CD8-positive, alpha-beta memory T cell (primary cell): ENCODE data around the gene CACNA1D. TPM values are rescaled to one million over a fixed set of nuclear protein-coding genes. Genes with fewer than 3 reads are reported as not detected.
A peak's percentile ranks its signal among the peaks of the same experiment; 100 is the strongest.

Source experiments
- CTCF ChIA-PET: fragments of 350-600 bp; sonication (Branson Sonifier 250); formaldehyde crosslinking; loops from one replicate; lab custom pipeline; 2021; ENCODE audit warnings: antibody characterized with exemption; lab: Charles Lee
- POLR2A ChIA-PET: fragments of 350-600 bp; sonication (Branson Sonifier 250); formaldehyde crosslinking; loops from one replicate; lab custom pipeline; 2021; ENCODE audit warnings: antibody characterized with exemption; lab: Charles Lee
- DNase-seq, 5 donors: peaks; one replicate each; pipeline versions ENCODE4 v3.0.0 to v3.0.0-alpha.2; 2020 to 2022; ENCODE audit warnings: mixed read lengths in 1 of 5
- H3K27ac ChIP-seq: one replicate; pipeline ENCODE4 v1.7.0; 2013; ENCODE audit warnings: low read depth, mild to moderate bottlenecking, low read length, moderate library complexity
- H3K27me3 ChIP-seq: 2 replicates; pipeline ENCODE4 v1.7.0; 2013; ENCODE audit warnings: low read length, mild to moderate bottlenecking; ENCODE audit not compliant: insufficient read depth, poor library complexity, severe bottlenecking
- H3K36me3 ChIP-seq: 2 replicates; pipeline ENCODE4 v1.7.0; 2013; ENCODE audit warnings: mild to moderate bottlenecking, low read length, moderate library complexity; ENCODE audit not compliant: insufficient read depth
- H3K4me1 ChIP-seq: 2 replicates; pipeline ENCODE4 v1.7.0; 2013; ENCODE audit warnings: mild to moderate bottlenecking, low read length, moderate library complexity; ENCODE audit not compliant: insufficient read depth
- H3K4me3 ChIP-seq: 2 replicates; pipeline ENCODE4 v1.7.0; 2013; ENCODE audit warnings: mild to moderate bottlenecking, low read length
- H3K9me3 ChIP-seq: 2 replicates; pipeline ENCODE4 v1.7.0; 2013; ENCODE audit warnings: mild to moderate bottlenecking, low read length
- H3K27ac Mint-ChIP-seq, 8 donors: one replicate each; pipeline ENCODE4 v1.8.0; 2020 to 2021; ENCODE audit warnings: mixed read lengths in 8 of 8, mild to moderate bottlenecking in 6 of 8, inconsistent platforms in 3 of 8, moderate library complexity in 3 of 8
- H3K27me3 Mint-ChIP-seq, 2 donors: one replicate each; pipeline ENCODE4 v1.8.0; 2020 to 2021; ENCODE audit warnings: mixed read lengths in 2 of 2, mild to moderate bottlenecking in 1 of 2, moderate library complexity in 1 of 2
- H3K36me3 Mint-ChIP-seq, 3 donors: one replicate each; pipeline ENCODE4 v1.8.0; 2020 to 2021; ENCODE audit warnings: mixed read lengths in 3 of 3, inconsistent platforms in 1 of 3, mild to moderate bottlenecking in 1 of 3
- H3K4me1 Mint-ChIP-seq, 3 donors: one replicate each; pipeline ENCODE4 v1.8.0; 2020 to 2021; ENCODE audit warnings: mixed read lengths in 3 of 3, inconsistent platforms in 1 of 3, mild to moderate bottlenecking in 1 of 3
- H3K4me3 Mint-ChIP-seq, 7 donors: one replicate each; pipeline ENCODE4 v1.8.0; 2020 to 2021; ENCODE audit warnings: mixed read lengths in 7 of 7, mild to moderate bottlenecking in 6 of 7, moderate library complexity in 4 of 7, inconsistent platforms in 2 of 7
- H3K9me3 Mint-ChIP-seq, 5 donors: one replicate each; pipeline ENCODE4 v1.8.0; 2020 to 2022; ENCODE audit warnings: mixed read lengths in 5 of 5, mild to moderate bottlenecking in 3 of 5, moderate library complexity in 2 of 5, inconsistent platforms in 1 of 5
- polyA plus RNA-seq: library from polyadenylated mRNA; unstranded; fragments of 300-500 nt; fragmentation: Illumina TruSeq; gene quantifications from one replicate; pipeline ENCODE4 v1.2.3, GENCODE V29; 2021
- total RNA-seq, 2 experiments: library from RNA; stranded (reverse); gene quantifications; one replicate each; pipeline ENCODE4 v1.2.3, GENCODE V29; 2021

The CACNA1D gene
- total and polyA plus RNA-seq, 3 experiments from 2014 or later, result 0.02 to 0.78 (median 0.26) TPM

DNA sequence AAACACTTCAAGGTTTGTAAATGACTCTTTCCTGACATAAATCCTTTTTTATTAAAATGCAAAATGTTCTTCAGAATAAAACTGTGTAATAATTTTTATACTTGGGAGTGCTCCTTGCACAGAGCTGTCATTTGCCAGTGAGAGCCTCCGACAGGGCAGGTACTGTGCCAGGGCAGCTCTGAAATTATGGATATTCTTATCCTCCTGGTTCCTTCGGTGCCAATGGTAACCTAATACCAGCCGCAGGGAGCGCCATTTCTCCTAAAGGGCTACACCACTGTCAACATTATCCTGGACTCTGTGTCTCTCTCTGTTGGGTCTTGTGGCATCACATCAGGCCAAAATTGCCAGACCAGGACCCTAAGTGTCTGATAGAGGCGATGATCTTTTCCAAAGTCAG lies 318.8 kb downstream of the CACNA1D start:
- peaks cover 0 to 11% of the 10 kb centered on the region in 2 donors for H3K27me3 Mint-ChIP-seq

DNA sequence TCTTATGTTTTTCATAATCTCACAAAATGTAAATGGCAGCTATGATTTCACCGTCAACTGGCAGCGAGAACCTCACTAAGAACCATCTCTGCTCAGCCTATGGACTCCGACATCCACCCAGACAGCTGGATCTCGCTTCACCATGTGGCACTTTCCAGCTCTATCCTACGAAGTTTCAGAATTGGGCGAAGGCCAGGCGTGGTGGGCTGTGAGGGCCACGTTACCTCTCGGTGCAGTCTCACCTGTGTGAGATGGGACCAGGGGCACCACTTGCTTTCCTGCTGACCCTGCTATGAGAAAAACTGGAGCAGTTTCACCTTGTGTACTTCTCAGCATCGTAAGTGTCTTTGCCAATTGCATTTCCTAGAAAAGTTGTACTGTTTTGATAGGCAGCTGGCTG lies 319.5 kb downstream of the CACNA1D start:
- POLR2A ChIA-PET, result no interaction called here
- no peak overlapping the region for H3K27ac ChIP-seq

More for the DNA sequence above, 318.8 kb downstream of the CACNA1D start:
- Histone ChIP-seq H3K4me1 (no peaks in the 10 kb centered on the region), H3K36me3 (no peaks in the 10 kb centered on the region), H3K27me3 (no peaks in the 10 kb centered on the region), H3K27ac (no peak overlapping the region), H3K9me3 (no peaks in the 10 kb centered on the region), H3K4me3 (no peak overlapping the region)
- no peak overlapping the region for H3K4me3 Mint-ChIP-seq
- no peak for DNase-seq
- H3K36me3 Mint-ChIP-seq, result no peaks in the 10 kb centered on the region
- peaks cover 0 to 2% (median 0%) of the 10 kb centered on the region in 3 donors for H3K4me1 Mint-ChIP-seq
- no peaks in the 10 kb centered on the region for H3K9me3 Mint-ChIP-seq
- ChIA-PET POLR2A (no interaction called here), CTCF (no interaction called here)
- no peak overlapping the region for H3K27ac Mint-ChIP-seq

DNA sequence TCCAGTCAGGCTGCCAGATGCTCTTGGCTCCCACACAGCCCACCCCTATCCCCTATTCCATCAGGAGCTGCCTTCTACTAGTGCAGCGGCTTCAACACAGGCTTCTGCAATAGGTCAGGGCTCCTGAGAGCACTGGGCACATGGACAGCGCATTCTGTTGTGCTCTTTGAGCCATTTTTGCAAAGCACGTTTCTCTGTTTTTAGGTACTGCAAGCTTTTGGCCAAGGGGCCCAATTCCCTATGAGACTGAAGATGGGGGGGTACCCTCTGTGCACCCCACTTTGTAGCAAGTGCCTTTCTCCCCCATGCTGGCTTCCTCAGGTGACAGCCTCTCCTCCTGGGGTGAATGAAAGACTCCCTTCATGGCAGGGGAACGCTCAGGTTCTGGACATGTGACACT lies 320.7 kb downstream of the CACNA1D start:
- DNase-seq, result no peak
- no peaks in the 10 kb centered on the region for H3K9me3 ChIP-seq
- H3K27me3 Mint-ChIP-seq, result peaks cover 0 to 7% of the 10 kb centered on the region in 2 donors
- no peak overlapping the region for H3K4me3 Mint-ChIP-seq
- POLR2A ChIA-PET, result no interaction called here
- CTCF ChIA-PET, result no interaction called here
- H3K36me3 ChIP-seq, result no peaks in the 10 kb centered on the region
- H3K4me1 ChIP-seq, result no peaks in the 10 kb centered on the region
- H3K36me3 Mint-ChIP-seq, result no peaks in the 10 kb centered on the region
- no peaks in the 10 kb centered on the region for H3K27me3 ChIP-seq
- H3K9me3 Mint-ChIP-seq, result no peaks in the 10 kb centered on the region
- no peak overlapping the region for H3K4me3 ChIP-seq
- H3K4me1 Mint-ChIP-seq, result peaks cover 0 to 2% (median 0%) of the 10 kb centered on the region in 3 donors
- H3K27ac ChIP-seq, result no peak overlapping the region
- no peak overlapping the region for H3K27ac Mint-ChIP-seq

More for the DNA sequence above, 319.5 kb downstream of the CACNA1D start:
- Mint-ChIP-seq H3K36me3 (no peaks in the 10 kb centered on the region), H3K27ac (peak overlapping the region in 1 of 8 donors; percentile 17), H3K4me3 (no peak overlapping the region), H3K4me1 (peaks cover 0 to 2% (median 0%) of the 10 kb centered on the region in 3 donors), H3K27me3 (peaks cover 0 to 7% of the 10 kb centered on the region in 2 donors), H3K9me3 (no peaks in the 10 kb centered on the region)
- Histone ChIP-seq H3K36me3 (no peaks in the 10 kb centered on the region), H3K9me3 (no peaks in the 10 kb centered on the region), H3K4me3 (no peak overlapping the region), H3K27me3 (no peaks in the 10 kb centered on the region), H3K4me1 (no peaks in the 10 kb centered on the region)
- no peak for DNase-seq
- CTCF ChIA-PET, result no interaction called here

DNA sequence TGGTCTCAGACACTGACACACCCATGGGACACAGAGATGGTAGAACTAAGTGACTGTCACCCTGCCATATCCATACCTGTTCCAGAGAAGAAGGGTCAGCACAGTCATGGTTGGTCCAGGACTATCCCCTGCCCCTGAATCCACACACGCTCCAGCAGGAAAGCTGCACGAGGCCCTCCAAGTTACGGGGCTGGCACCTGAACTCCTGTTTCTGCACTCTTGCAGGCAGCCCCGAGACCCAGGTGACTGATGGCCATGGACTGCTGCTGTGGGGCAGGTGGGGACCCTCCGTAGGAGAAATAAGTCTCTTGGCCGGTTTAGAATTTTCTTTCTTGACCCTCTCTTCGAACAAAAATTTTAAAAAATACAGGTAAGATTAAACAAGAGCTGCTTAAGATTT lies 321.2 kb downstream of the CACNA1D start:
- DNase-seq, result no peak
- ChIA-PET CTCF (no interaction called here), POLR2A (no interaction called here)
- no peaks in the 10 kb centered on the region for H3K4me1 ChIP-seq
- no peak overlapping the region for H3K4me3 ChIP-seq
- H3K9me3 Mint-ChIP-seq, result no peaks in the 10 kb centered on the region
- H3K27me3 Mint-ChIP-seq, result peaks cover 0 to 7% of the 10 kb centered on the region in 2 donors
- H3K27ac Mint-ChIP-seq, result no peak overlapping the region
- no peak overlapping the region for H3K27ac ChIP-seq
- no peaks in the 10 kb centered on the region for H3K36me3 ChIP-seq
- peaks cover 0 to 2% (median 0%) of the 10 kb centered on the region in 3 donors for H3K4me1 Mint-ChIP-seq
- H3K36me3 Mint-ChIP-seq, result no peaks in the 10 kb centered on the region
- H3K9me3 ChIP-seq, result no peaks in the 10 kb centered on the region
- H3K27me3 ChIP-seq, result no peaks in the 10 kb centered on the region
- H3K4me3 Mint-ChIP-seq, result no peak overlapping the region

DNA sequence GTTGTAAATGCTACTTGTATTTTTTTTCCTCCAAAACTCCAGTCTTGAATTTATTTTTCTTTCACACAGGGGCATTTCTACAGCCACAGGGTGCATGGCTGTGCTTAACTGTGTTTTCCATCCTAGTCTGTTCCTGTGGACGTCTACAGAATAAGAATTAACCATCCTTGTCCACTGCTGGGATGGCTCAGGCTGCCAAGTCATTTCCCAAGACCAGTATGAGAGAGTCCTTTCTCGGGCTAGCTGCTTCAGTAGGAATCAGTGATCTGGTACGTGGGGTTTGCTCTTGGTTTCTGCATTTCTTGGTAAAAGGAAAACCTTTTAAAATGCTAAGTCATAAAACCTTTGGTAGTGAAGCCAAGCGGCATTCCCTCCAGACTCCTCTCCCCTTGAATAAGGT lies 322.0 kb downstream of the CACNA1D start:
- H3K36me3 Mint-ChIP-seq, result no peaks in the 10 kb centered on the region
- ChIA-PET POLR2A (no interaction called here), CTCF (no interaction called here)
- H3K27me3 ChIP-seq, result no peaks in the 10 kb centered on the region
- H3K4me3 ChIP-seq, result no peak overlapping the region
- H3K27me3 Mint-ChIP-seq, result peaks cover 1 to 7% of the 10 kb centered on the region in 2 donors
- no peaks in the 10 kb centered on the region for H3K36me3 ChIP-seq
- H3K9me3 ChIP-seq, result no peaks in the 10 kb centered on the region
- no peaks in the 10 kb centered on the region for H3K4me1 ChIP-seq
- H3K4me3 Mint-ChIP-seq, result no peak overlapping the region
- no peak overlapping the region for H3K27ac Mint-ChIP-seq
- H3K9me3 Mint-ChIP-seq, result no peaks in the 10 kb centered on the region
- no peak overlapping the region for H3K27ac ChIP-seq
- no peak for DNase-seq
- H3K4me1 Mint-ChIP-seq, result peaks cover 0 to 2% (median 0%) of the 10 kb centered on the region in 3 donors

DNA sequence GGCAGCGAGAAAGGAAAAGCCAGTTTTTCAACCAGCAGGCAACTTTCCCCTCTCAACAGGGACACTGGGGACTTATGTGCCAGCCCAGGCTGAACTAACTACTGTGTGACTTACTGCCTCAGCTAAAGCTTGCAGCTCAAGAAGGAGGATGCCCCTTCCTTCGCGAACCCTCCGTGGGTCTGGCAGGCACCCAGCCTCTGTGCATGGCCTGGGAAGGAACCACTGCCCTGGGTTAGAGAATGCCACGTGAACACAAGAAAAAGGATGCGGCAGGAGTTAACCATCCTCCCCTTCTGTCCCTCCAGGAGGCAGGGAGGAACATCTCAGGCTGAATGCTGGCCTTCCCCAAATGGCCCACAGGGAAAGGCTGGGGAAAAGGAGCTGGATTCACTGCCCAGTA lies 322.8 kb downstream of the CACNA1D start:
- CTCF ChIA-PET, result no interaction called here
- POLR2A ChIA-PET, result no interaction called here

DNA sequence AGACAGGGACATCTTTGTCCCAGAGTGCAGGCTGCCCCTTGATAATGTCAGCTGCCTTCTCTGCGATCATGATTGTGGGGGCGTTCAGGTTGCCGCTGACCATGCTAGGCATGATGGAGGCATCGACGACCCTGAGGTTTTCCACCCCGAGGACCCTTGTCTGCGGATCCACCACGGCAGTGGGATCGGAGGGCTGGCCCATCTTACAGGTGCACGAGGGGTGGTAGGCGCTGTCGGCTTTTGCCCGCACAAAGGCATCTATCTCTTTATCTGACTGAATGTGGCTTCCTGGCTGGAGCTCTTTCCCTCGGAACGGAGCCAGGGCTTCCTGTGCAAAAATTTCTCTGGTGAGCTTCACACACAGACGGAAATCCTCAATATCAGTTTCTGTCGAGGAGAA lies 323.4 kb downstream of the CACNA1D start:
- CTCF ChIA-PET, result no interaction called here
- DNase-seq, result no peak
- Histone ChIP-seq H3K27me3 (no peaks in the 10 kb centered on the region), H3K9me3 (no peaks in the 10 kb centered on the region), H3K4me3 (no peak overlapping the region), H3K4me1 (no peaks in the 10 kb centered on the region), H3K36me3 (no peaks in the 10 kb centered on the region), H3K27ac (no peak overlapping the region)
- Mint-ChIP-seq H3K27ac (no peak overlapping the region), H3K4me1 (peaks cover 0 to 2% (median 0%) of the 10 kb centered on the region in 3 donors), H3K4me3 (peak overlapping the region in 1 of 7 donors; percentile 39), H3K9me3 (no peaks in the 10 kb centered on the region), H3K27me3 (peaks cover 3 to 11% of the 10 kb centered on the region in 2 donors), H3K36me3 (no peaks in the 10 kb centered on the region)
- POLR2A ChIA-PET, result no interaction called here

More for the DNA sequence above, 322.8 kb downstream of the CACNA1D start:
- H3K4me3 Mint-ChIP-seq, result no peak overlapping the region
- Histone ChIP-seq H3K4me3 (no peak overlapping the region), H3K9me3 (no peaks in the 10 kb centered on the region), H3K36me3 (no peaks in the 10 kb centered on the region), H3K27me3 (no peaks in the 10 kb centered on the region), H3K27ac (no peak overlapping the region), H3K4me1 (no peaks in the 10 kb centered on the region)
- H3K4me1 Mint-ChIP-seq, result peaks cover 0 to 2% (median 0%) of the 10 kb centered on the region in 3 donors
- H3K27ac Mint-ChIP-seq, result no peak overlapping the region
- H3K9me3 Mint-ChIP-seq, result no peaks in the 10 kb centered on the region
- DNase-seq, result no peak
- no peaks in the 10 kb centered on the region for H3K36me3 Mint-ChIP-seq
- H3K27me3 Mint-ChIP-seq, result peaks cover 3 to 11% of the 10 kb centered on the region in 2 donors

DNA sequence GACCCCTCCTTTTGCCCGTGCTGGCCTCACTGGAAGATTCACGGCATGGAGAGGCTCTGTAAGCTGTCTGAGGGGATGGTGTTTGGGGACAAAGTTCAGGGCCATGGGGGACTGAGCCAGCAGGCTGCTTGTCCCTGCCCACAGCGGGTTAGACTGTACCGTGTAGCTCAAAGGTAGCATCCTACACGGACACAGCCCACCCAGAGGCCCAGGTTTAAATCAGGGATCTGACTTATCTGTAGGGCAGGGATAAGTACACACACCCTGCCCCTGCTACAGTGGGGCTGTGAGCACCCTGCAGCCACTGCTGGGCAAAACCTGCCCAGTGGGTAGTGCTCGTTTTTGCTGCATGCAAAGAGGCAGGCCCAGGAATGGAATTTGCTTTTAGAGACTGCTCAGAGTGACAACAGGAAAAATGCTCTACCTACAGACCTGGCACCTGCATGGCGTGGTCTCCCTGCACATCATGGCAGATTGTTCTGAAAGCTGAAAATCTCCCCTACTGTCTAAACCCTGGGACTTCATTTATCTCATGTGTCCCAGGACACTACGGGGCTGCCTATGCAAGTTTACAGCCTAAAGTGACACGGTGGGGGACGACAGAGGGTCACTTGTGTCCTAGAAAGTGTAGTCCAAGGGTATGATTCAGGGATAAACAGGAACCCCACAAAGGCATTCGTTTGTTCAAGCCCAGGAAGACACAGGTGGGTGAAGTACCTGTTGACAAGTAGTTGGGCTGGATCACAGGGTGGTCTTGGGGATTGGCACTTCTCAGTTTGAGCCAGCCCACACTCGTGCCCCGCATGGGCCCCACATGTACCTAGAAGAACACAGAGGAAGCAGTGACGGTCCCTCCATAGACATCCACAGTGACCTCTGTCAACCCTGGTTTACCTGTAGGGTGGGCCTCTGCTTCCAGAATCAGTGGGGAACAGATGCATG lies 324.1 kb downstream of the CACNA1D start:
- H3K27me3 Mint-ChIP-seq, result peaks cover 3 to 11% of the 10 kb centered on the region in 2 donors
- H3K36me3 Mint-ChIP-seq, result no peaks in the 10 kb centered on the region
- ChIA-PET CTCF (no interaction called here), POLR2A (no interaction called here)
- H3K4me1 Mint-ChIP-seq, result peaks cover 0 to 2% (median 0%) of the 10 kb centered on the region in 3 donors
- Histone ChIP-seq H3K4me3 (no peak overlapping the region), H3K27ac (no peak overlapping the region), H3K36me3 (no peaks in the 10 kb centered on the region), H3K27me3 (no peaks in the 10 kb centered on the region), H3K4me1 (no peaks in the 10 kb centered on the region), H3K9me3 (no peaks in the 10 kb centered on the region)
- no peak for DNase-seq
- H3K9me3 Mint-ChIP-seq, result no peaks in the 10 kb centered on the region
- peak overlapping the region in 1 of 8 donors; percentile 47 for H3K27ac Mint-ChIP-seq
- H3K4me3 Mint-ChIP-seq, result peak overlapping the region in 2 of 7 donors; percentile 27 to 39
